Loucy (cell line): ENCODE results near the gene AHI1.

Experiments used
- CTCF ChIP-seq: fragments of 200-600 bp; sonication (generic); conservative IDR thresholded peaks from 2 replicates; pipeline ENCODE4 v1.5.1; 2014; ENCODE audit warnings: mild to moderate bottlenecking, antibody characterized with exemption, low read length
- EZH2phosphoT487 ChIP-seq: fragments of 200-600 bp; IDR thresholded peaks from 2 replicates; pipeline ENCODE4 v1.6.1; 2018; ENCODE audit warnings: antibody characterized with exemption, mild to moderate bottlenecking, moderate library complexity, borderline replicate concordance

GRCh38 chr6:135353113-135353512, 144.4 kb downstream of the AHI1 start:
- TF ChIP-seq CTCF (no peak), EZH2phosphoT487 (no peak)
